GM23338 (cell line): ENCODE results near the gene KCNAB1. TPM values are rescaled to one million over a fixed set of nuclear protein-coding genes. Genes with fewer than 3 reads are reported as not detected.

Experiments used
- ATAC-seq: fragments of 200-7000 bp; cut with Tn5 transposase; 3 replicates; pipeline ENCODE4 v1.9.1; 2020
- DNase-seq: peaks from one replicate; pipeline ENCODE4 v3.0.0-alpha.2; 2015; ENCODE audit warnings: low spot score
- H2AFZ ChIP-seq: fragments of 200-600 bp; sonication (generic); 2 replicates; pipeline ENCODE4 v1.8.0; 2016; ENCODE audit warnings: antibody characterized with exemption, mild to moderate bottlenecking, moderate library complexity
- H3F3A ChIP-seq: fragments of 200-600 bp; sonication (generic); replicated peaks from 2 replicates; pipeline ENCODE4 v1.8.0; 2017; ENCODE audit warnings: antibody characterized with exemption, mixed run types, low read depth
- H3K27ac ChIP-seq: fragments of 200-600 bp; sonication (generic); 2 replicates; pipeline ENCODE4 v1.6.1; 2016; ENCODE audit warnings: low read depth
- H3K27me3 ChIP-seq: fragments of 200-600 bp; sonication (generic); 2 replicates; pipeline ENCODE4 v1.8.0; 2016; ENCODE audit warnings: mild to moderate bottlenecking, mixed run types, moderate library complexity; ENCODE audit not compliant: insufficient read depth
- H3K36me3 ChIP-seq: fragments of 200-600 bp; sonication (generic); 2 replicates; pipeline ENCODE4 v1.8.0; 2016; ENCODE audit warnings: mild to moderate bottlenecking; ENCODE audit not compliant: insufficient read depth
- H3K4me1 ChIP-seq: fragments of 200-600 bp; sonication (generic); 2 replicates; pipeline ENCODE4 v1.8.0; 2016; ENCODE audit warnings: mild to moderate bottlenecking, moderate library complexity; ENCODE audit not compliant: insufficient read depth
- H3K4me2 ChIP-seq: fragments of 200-600 bp; sonication (generic); 2 replicates; pipeline ENCODE4 v1.7.1; 2017; ENCODE audit warnings: mixed run types
- H3K4me3 ChIP-seq: fragments of 200-600 bp; sonication (generic); 2 replicates; pipeline ENCODE4 v1.6.1; 2016; ENCODE audit warnings: mixed run types
- H3K79me2 ChIP-seq: fragments of 200-600 bp; sonication (generic); replicated peaks from 2 replicates; pipeline ENCODE4 v1.8.0; 2017; ENCODE audit warnings: mild to moderate bottlenecking; ENCODE audit not compliant: insufficient read depth
- H3K9me2 ChIP-seq: fragments of 200-600 bp; sonication (generic); 2 replicates; pipeline ENCODE4 v1.8.0; 2017; ENCODE audit not compliant: insufficient read depth
- H4K20me1 ChIP-seq: fragments of 200-600 bp; sonication (generic); replicated peaks from 2 replicates; pipeline ENCODE4 v1.8.0; 2017; ENCODE audit warnings: mild to moderate bottlenecking; ENCODE audit not compliant: insufficient read depth
- H3K27ac Mint-ChIP-seq: 2 replicates; pipeline ENCODE4 v1.8.0; 2020; ENCODE audit warnings: inconsistent platforms, mild to moderate bottlenecking, moderate library complexity, mixed read lengths
- H3K27me3 Mint-ChIP-seq: 3 replicates; pipeline ENCODE4 v1.8.0; 2022; ENCODE audit warnings: low read depth, mild to moderate bottlenecking, moderate library complexity, mixed read lengths, inconsistent platforms; ENCODE audit not compliant: insufficient read depth, poor library complexity
- H3K36me3 Mint-ChIP-seq: 3 replicates; pipeline ENCODE4 v1.8.0; 2021; ENCODE audit warnings: low read depth, mild to moderate bottlenecking, inconsistent platforms, moderate library complexity, mixed read lengths
- H3K4me1 Mint-ChIP-seq: 3 replicates; pipeline ENCODE4 v1.8.0; 2020; ENCODE audit warnings: mild to moderate bottlenecking, inconsistent platforms, mixed read lengths
- H3K4me3 Mint-ChIP-seq: 3 replicates; pipeline ENCODE4 v1.8.0; 2021; ENCODE audit warnings: moderate library complexity, mild to moderate bottlenecking, inconsistent platforms, mixed read lengths
- H3K9me3 Mint-ChIP-seq: 3 replicates; pipeline ENCODE4 v1.8.0; 2020; ENCODE audit warnings: moderate library complexity, mild to moderate bottlenecking, inconsistent platforms, mixed read lengths
- CREB1 ChIP-seq: fragments of 250-450 bp; sonication (Bioruptor Pico); IDR thresholded peaks from 2 replicates; pipeline ENCODE4 v1.5.0; 2020; ENCODE audit warnings: low read depth, mild to moderate bottlenecking, moderate library complexity
- CTCF ChIP-seq, 2 experiments: fragments of 200-600 bp in 1 of 2; sonication (generic) in 1 of 2; conservative IDR thresholded peaks; 2 replicates each; pipeline versions ENCODE4 v1.5.1 to v1.6.1; 2016 to 2017; ENCODE audit warnings: antibody characterized with exemption in 2 of 2, low read depth in 2 of 2, mild to moderate bottlenecking in 2 of 2, moderate library complexity in 1 of 2
- EZH2 ChIP-seq: fragments of 200-600 bp; sonication (generic); IDR thresholded peaks from one replicate; pipeline ENCODE4 v1.8.0; 2017; ENCODE audit warnings: antibody characterized with exemption, mild to moderate bottlenecking, low read depth; ENCODE audit not compliant: unreplicated experiment
- NANOG ChIP-seq: IDR thresholded peaks from 2 replicates; pipeline ENCODE4 v1.6.1; 2016; ENCODE audit warnings: antibody characterized with exemption, borderline replicate concordance
- POLR2AphosphoS5 ChIP-seq: IDR thresholded peaks from 2 replicates; pipeline ENCODE4 v1.6.1; 2016; ENCODE audit warnings: antibody characterized with exemption, low read depth
- STAT1 ChIP-seq: IDR thresholded peaks from one replicate; pipeline ENCODE4 v1.6.1; 2016; ENCODE audit warnings: antibody characterized with exemption; ENCODE audit not compliant: unreplicated experiment
- ZNF114 ChIP-seq: fragments of 250-450 bp; sonication (Bioruptor Pico); IDR thresholded peaks from 2 replicates; pipeline ENCODE4 v1.5.0; 2020; ENCODE audit warnings: mild to moderate bottlenecking, moderate library complexity
- ZNF331 ChIP-seq: fragments of 250-450 bp; sonication (Bioruptor Pico); IDR thresholded peaks from 2 replicates; pipeline ENCODE4 v1.5.0; 2020; ENCODE audit warnings: low read depth, mild to moderate bottlenecking, moderate library complexity
- ZNF462 ChIP-seq: fragments of 250-450 bp; sonication (Bioruptor Pico); IDR thresholded peaks from 2 replicates; pipeline ENCODE4 v1.5.0; 2020; ENCODE audit warnings: mild to moderate bottlenecking, moderate library complexity
- polyA plus RNA-seq: library from polyadenylated mRNA; unstranded; fragments of >200 nt; fragmentation: Nextera tagmentation; extraction: Ambion mirVana; gene quantifications from 2 replicates; pipeline ENCODE4 v1.2.1, GENCODE V29; 2016
- total RNA-seq: library from RNA; depleted of rRNA; stranded (reverse); fragments of >200 nt; shearing (Covaris generic); gene quantifications from 2 replicates; pipeline ENCODE4 v1.2.3, GENCODE V29; 2014

KCNAB1 gene
- total and polyA plus RNA-seq, 2 experiments from 2014 or later = 0.69 to 2.6 TPM

GRCh38 chr3:156216216-156216615, 95.8 kb downstream of the KCNAB1 start (continued):
- TF ChIP-seq CTCF (conservative IDR thresholded peaks at IDR 0.05; ENCODE audit: low read depth in 2 of 2) (no peak), NANOG (no peak), EZH2 (no peak), ZNF462 (no peak)

- Histone ChIP-seq H3K27ac (no peak overlapping the region), H3K4me1 (no peaks in the 10 kb centered on the region), H2AFZ (no peak overlapping the region; the same call in 1 of the 2 replicates), H3K27me3 (no peaks in the 10 kb centered on the region), H3K9me2 (peaks cover 6% of the 10 kb centered on the region; the same call in 1 of the 2 replicates), H3K36me3 (no peaks in the 10 kb centered on the region), H3F3A (no peaks in the 10 kb centered on the region), H3K79me2 (no peaks in the 10 kb centered on the region), H4K20me1 (no peaks in the 10 kb centered on the region), H3K4me2 (no peak overlapping the region), H3K4me3 (no peak overlapping the region)
- H3K36me3 Mint-ChIP-seq = no peaks in the 10 kb centered on the region
- H3K4me3 Mint-ChIP-seq = no peak overlapping the region
- no peak for DNase-seq
- ATAC-seq = no peak
- H3K27me3 Mint-ChIP-seq = no peaks in the 10 kb centered on the region
- no peak overlapping the region for H3K27ac Mint-ChIP-seq
- H3K4me1 Mint-ChIP-seq = peaks cover 5% of the 10 kb centered on the region; the same call in 2 of the 3 replicates
- H3K9me3 Mint-ChIP-seq = peaks cover 7% of the 10 kb centered on the region; the same call in 2 of the 3 replicates
- TF ChIP-seq STAT1 = no peak
- TF ChIP-seq ZNF331 (CRISPR knock-in tag) = no peak
- no peak for TF ChIP-seq CREB1 (CRISPR knock-in tag)
- no peak for TF ChIP-seq POLR2AphosphoS5
- no peak for TF ChIP-seq ZNF114
Measured at GRCh38 chr3:156216852-156217251, 96.5 kb downstream of the KCNAB1 start.
